Measurements from ENCODE around the gene NTPCR. TPM values are rescaled to one million over a fixed set of nuclear protein-coding genes. Genes with fewer than 3 reads are reported as not detected.

NTPCR gene
- total and polyA plus RNA-seq, 8 donors: 10.0 to 40.6 (median 20.4) TPM

DNA sequence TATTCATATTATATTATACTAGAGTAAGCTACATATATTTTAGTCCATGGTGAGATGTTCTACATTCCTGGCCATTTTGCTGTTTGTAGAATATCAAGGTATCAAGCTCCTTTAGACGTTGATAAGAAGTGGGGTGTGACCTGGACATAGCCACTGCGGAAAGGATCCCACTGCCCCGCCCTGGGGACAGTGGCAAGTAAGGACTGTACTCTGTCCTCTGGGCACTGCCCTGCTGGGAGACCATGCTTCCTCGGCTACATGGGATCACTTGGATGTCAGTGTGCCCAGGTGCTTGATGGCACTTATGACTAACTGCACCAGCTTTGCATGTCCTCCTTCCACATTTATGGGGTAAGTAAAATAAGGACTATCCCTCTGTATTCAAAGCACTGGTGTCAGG lies 46.3 kb upstream of the NTPCR start:
- Histone ChIP-seq H3K4me1 (no peaks in the 10 kb centered on the region), H3K27me3 (peaks cover 0 to 4% (median 0%) of the 10 kb centered on the region in 4 donors), H3K9me3 (no peaks in the 10 kb centered on the region), H3K36me3 (no peaks in the 10 kb centered on the region), H3K4me3 (no peak overlapping the region), H3K27ac (no peak overlapping the region)
- DNase-seq: no peak
- intact Hi-C loops (cut with DNase I): no loop called here
- ATAC-seq: no peak
- WGBS, 2 donors: 73 to 77% methylated on average over 4 of the region's 4 CpGs
- FAIRE-seq: no peak
- no peak for TF ChIP-seq CTCF (IDR thresholded peaks at IDR 0.05)

DNA sequence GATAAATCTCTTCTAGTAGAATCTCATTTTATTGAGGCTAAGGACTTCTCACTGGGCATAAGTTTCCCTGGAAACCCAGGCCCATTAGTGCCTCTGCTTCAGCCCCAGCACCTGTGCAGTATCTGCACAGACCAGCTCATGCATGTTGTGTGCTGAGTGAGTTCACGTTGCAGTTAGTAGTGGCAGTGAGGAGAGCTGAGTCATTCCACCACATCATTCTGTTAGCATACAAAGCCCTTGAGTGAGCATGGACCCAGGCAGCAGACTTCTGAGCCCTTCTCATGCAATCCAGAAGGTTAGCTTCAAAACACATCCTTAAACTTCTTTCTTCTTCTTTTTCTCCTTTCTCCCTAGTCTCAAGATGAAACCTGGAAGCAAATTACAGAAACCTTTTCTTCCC lies 45.8 kb upstream of the NTPCR start:
- no peaks in the 10 kb centered on the region for H3K4me1 ChIP-seq
- no peak for TF ChIP-seq CTCF (IDR thresholded peaks at IDR 0.05)
- no peak for ATAC-seq
- DNase-seq: no peak
- H3K4me3 ChIP-seq: no peak overlapping the region
- H3K36me3 ChIP-seq: no peaks in the 10 kb centered on the region
- FAIRE-seq: no peak
- WGBS, 2 donors: 37 to 43% methylated on average over 1 of the region's 1 CpG
- intact Hi-C loops (cut with DNase I): no loop called here
- peaks cover 0 to 4% (median 0%) of the 10 kb centered on the region in 4 donors for H3K27me3 ChIP-seq
- H3K9me3 ChIP-seq: no peaks in the 10 kb centered on the region
- no peak overlapping the region for H3K27ac ChIP-seq

DNA sequence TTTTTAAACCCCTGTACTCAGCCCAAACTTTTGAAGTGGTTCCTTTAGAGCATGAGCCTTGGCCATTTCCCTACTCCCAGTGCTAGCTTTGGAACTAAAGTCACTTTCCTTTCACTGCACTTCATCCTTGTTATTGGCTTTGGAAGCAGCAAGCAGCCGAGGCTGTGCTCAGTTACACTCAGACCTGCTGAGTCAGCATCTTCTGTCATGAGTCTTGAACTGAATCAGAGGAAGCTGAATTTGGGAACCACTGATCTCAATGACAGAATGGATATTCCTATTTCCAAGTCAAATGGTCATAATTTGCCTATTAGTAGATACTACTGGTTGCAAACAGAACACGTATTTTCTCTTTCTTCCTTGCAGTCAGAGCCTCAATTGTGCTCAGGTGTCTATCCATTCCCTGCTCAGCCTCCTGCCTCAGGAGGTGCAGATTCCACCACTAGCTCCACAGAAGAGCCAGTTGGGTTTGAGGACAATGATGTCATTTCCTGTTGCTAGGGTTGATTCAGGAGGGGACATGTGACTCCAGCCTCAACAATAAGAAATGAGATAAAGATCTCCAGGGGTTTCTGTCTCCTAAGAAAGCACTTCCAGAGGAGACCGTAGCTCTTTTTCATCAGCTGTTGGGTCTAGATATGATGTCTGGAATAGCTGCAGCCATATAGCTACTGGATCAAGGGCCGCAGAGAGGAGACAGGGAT lies 44.9 kb upstream of the NTPCR start:
- ATAC-seq: no peak
- no peak for TF ChIP-seq CTCF (IDR thresholded peaks at IDR 0.05)
- H3K4me3 ChIP-seq: no peak overlapping the region
- H3K27ac ChIP-seq: no peak overlapping the region
- no peaks in the 10 kb centered on the region for H3K4me1 ChIP-seq
- DNase-seq: no peak
- peaks cover 0 to 4% (median 0%) of the 10 kb centered on the region in 4 donors for H3K27me3 ChIP-seq
- H3K9me3 ChIP-seq: no peaks in the 10 kb centered on the region
- no peaks in the 10 kb centered on the region for H3K36me3 ChIP-seq
- FAIRE-seq: no peak
- intact Hi-C loops (cut with DNase I): no loop called here
- WGBS, 2 donors: 64 to 75% methylated on average over 4 of the region's 4 CpGs

DNA sequence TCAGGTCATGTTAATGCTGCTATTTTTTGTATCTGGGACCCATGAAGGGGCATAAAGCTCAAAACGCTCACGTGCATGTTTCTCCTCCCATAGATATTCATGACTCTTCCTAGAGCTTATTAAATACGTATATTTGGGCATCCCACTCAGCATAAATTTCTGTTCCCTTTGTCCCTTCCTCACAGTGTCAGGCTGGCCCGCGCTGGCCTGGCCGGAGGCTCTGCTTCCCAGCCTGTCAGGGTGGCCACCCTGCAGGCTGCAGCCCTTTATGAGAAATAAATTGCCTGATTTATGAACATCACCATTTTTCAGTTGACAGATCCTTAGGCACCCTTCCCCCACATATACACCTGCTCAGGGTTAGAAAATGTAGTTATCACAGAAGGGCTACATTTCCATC lies 44.0 kb upstream of the NTPCR start:
- Histone ChIP-seq H3K4me1 (no peaks in the 10 kb centered on the region), H3K36me3 (no peaks in the 10 kb centered on the region), H3K27me3 (peaks cover 0 to 4% (median 0%) of the 10 kb centered on the region in 4 donors), H3K27ac (no peak overlapping the region), H3K4me3 (no peak overlapping the region), H3K9me3 (no peaks in the 10 kb centered on the region)
- DNase-seq (no peak), FAIRE-seq (no peak), ATAC-seq (no peak)
- intact Hi-C loops (cut with DNase I): no loop called here
- WGBS, 2 donors: 89 to 97% methylated on average over 6 of the region's 6 CpGs
- no peak for TF ChIP-seq CTCF (IDR thresholded peaks at IDR 0.05)

DNA sequence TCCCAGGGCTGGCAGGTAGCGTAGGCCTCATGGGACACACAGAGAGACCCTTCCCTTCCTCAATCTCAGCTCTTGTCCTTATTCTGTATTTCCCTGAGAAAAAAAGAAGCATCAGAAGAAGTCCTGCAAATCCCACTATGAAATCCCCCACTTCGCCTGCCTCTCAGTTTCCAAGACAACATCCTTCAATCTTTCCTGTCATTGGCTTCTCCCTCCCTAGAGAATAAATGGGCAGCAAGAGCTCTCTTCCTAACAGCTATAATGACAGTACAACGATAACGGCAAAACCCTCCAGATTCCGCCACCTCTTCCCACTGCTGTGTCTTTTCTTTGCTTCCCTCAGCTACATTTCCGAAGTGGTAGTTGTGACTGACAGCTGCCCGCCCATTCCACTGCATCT lies 41.6 kb upstream of the NTPCR start:
- intact Hi-C loops (cut with DNase I): no loop called here
- Histone ChIP-seq H3K36me3 (no peaks in the 10 kb centered on the region), H3K4me3 (no peak overlapping the region), H3K4me1 (no peaks in the 10 kb centered on the region), H3K27ac (no peak overlapping the region), H3K9me3 (no peaks in the 10 kb centered on the region), H3K27me3 (peaks cover 0 to 4% (median 0%) of the 10 kb centered on the region in 4 donors)
- no peak for ATAC-seq
- no peak for TF ChIP-seq CTCF (IDR thresholded peaks at IDR 0.05)
- WGBS, 2 donors: 81 to 93% methylated on average over 7 of the region's 7 CpGs
- DNase-seq: no peak
- FAIRE-seq: no peak

Measured in pancreas (tissue), 10 donors.